Muscle of leg (tissue), 11 donors: ENCODE results near the gene MORN4. TPM values are rescaled to one million over a fixed set of nuclear protein-coding genes. Genes with fewer than 3 reads are reported as not detected.

Experiments used
- DNase-seq: peaks from one replicate; pipeline ENCODE4 v3.0.0; 2013
- H3K27ac ChIP-seq: one replicate; pipeline ENCODE4 v1.5.1; 2013; ENCODE audit warnings: mild to moderate bottlenecking, low read length, control low read depth
- H3K27me3 ChIP-seq: one replicate; pipeline ENCODE4 v1.6.1; 2013; ENCODE audit warnings: low read length; ENCODE audit not compliant: control insufficient read depth, insufficient read depth
- H3K36me3 ChIP-seq: one replicate; pipeline ENCODE4 v1.6.1; 2013; ENCODE audit warnings: low read length; ENCODE audit not compliant: control insufficient read depth, insufficient read depth
- H3K4me1 ChIP-seq: one replicate; pipeline ENCODE4 v1.6.1; 2013; ENCODE audit warnings: low read length; ENCODE audit not compliant: control insufficient read depth, insufficient read depth
- H3K4me3 ChIP-seq: one replicate; pipeline ENCODE4 v1.5.1; 2013; ENCODE audit warnings: low read length, control low read depth
- H3K9me3 ChIP-seq: replicated peaks from 2 replicates; pipeline ENCODE4 v1.6.1; 2013; ENCODE audit warnings: low read depth, low read length; ENCODE audit not compliant: control insufficient read depth
- WGBS: methylation state at CpG from one replicate; pipeline ENCODE4 v1.1.5; 2013; ENCODE audit warnings: missing lambda C conversion rate; ENCODE audit not compliant: insufficient coverage; 5-methylcytosine and 5-hydroxymethylcytosine counted together
- polyA plus RNA-seq, 8 donors: library from polyadenylated mRNA; unstranded; fragments of 120-200 nt; gene quantifications; one replicate each; pipeline versions ENCODE4 v1.2.1 to v1.2.3, GENCODE V29; 2013; ENCODE audit warnings: inconsistent platforms in 1 of 8, low replicate concordance in 1 of 8; ENCODE audit not compliant: insufficient read length in 8 of 8, insufficient read depth in 1 of 8
- total RNA-seq: library from RNA; stranded (reverse); fragments of 120-200 nt; gene quantifications from one replicate; pipeline ENCODE4 v1.2.4, GENCODE V29; 2013

MORN4 gene
- total and polyA plus RNA-seq, 9 donors: 3.8 to 7.6 (median 4.9) TPM

DNA sequence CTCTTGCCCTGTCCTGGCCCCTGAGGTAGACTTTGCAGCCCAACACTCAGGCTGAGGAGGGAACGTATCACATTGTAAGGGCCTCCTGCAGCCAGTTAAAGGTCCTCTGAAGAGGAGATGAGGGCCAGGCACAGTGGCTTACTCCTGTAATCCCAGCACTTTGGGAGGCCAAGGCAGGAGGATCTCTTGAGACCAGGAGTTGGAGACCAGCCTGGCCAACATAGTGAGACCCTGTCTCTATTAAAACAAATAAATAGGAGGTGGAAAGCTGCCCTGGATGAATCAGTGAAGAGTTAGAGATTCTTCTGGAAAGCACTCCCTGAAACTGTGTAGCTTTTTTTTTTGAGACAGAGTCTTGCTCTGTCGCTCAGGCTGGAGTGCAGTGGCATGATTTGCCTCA, 46.1 kb downstream of the MORN4 start:
- Histone ChIP-seq H3K27me3 (no peaks in the 10 kb centered on the region), H3K27ac (no peak overlapping the region), H3K4me1 (peaks cover 20% of the 10 kb centered on the region), H3K36me3 (no peaks in the 10 kb centered on the region), H3K4me3 (no peak overlapping the region), H3K9me3 (no peaks in the 10 kb centered on the region)
- WGBS: 75% methylated on average over 1 of the region's 2 CpGs
- DNase-seq: no peak

DNA sequence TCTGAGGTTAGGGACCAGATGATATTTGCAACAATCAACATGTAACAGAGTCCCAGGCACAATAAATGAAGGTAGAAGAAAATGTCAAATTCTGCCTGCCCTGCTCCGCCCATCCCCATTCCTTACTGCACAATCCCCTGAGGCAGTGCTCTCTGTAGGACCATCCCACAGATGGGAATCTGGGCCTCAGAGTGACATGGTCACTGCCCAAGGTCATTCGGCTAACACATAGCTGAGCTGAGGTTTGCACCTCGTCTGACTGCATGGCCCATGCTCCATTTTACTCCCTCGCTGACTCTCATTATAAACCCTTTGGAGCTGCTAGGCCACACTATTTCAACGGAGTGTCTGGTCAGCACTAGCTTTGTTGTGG, 47.9 kb downstream of the MORN4 start:
- no peak for DNase-seq
- H3K27me3 ChIP-seq: no peaks in the 10 kb centered on the region
- H3K4me1 ChIP-seq: peaks cover 15% of the 10 kb centered on the region
- no peak overlapping the region for H3K27ac ChIP-seq
- no peaks in the 10 kb centered on the region for H3K9me3 ChIP-seq
- H3K4me3 ChIP-seq: no peak overlapping the region
- 89% methylated on average over 3 of the region's 5 CpGs for WGBS
- no peaks in the 10 kb centered on the region for H3K36me3 ChIP-seq

DNA sequence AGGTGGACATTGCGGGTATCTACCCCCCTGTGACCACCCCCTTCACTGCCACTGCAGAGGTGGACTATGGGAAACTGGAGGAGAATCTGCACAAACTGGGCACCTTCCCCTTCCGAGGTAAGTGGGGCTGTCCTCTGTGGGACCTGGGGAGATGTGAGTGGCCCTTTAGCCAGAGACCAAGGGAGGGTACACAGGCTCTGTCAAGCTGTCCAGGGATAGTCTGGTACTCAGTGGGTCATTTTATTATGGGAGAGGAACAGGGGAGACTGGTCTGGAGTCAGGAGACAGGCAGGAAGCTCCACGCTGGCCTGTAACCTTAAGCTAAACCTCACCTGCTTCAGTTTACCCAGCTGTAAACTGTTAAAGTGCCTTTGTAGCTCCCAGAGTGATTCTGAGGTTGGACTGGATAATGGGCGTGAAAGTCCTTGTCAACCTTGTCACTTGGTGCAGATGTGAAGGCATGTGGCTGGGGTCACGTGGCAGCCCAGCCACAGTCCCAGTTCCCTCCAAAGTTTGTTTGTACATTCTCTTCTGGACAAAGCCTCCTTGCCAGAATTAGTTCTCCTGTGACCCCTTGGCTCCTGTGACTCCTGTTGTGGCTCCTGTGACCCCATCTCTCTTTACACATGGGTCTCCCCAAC, 48.4 kb downstream of the MORN4 start:
- Histone ChIP-seq H3K27ac (no peak overlapping the region), H3K27me3 (no peaks in the 10 kb centered on the region), H3K4me3 (no peak overlapping the region)

DNA sequence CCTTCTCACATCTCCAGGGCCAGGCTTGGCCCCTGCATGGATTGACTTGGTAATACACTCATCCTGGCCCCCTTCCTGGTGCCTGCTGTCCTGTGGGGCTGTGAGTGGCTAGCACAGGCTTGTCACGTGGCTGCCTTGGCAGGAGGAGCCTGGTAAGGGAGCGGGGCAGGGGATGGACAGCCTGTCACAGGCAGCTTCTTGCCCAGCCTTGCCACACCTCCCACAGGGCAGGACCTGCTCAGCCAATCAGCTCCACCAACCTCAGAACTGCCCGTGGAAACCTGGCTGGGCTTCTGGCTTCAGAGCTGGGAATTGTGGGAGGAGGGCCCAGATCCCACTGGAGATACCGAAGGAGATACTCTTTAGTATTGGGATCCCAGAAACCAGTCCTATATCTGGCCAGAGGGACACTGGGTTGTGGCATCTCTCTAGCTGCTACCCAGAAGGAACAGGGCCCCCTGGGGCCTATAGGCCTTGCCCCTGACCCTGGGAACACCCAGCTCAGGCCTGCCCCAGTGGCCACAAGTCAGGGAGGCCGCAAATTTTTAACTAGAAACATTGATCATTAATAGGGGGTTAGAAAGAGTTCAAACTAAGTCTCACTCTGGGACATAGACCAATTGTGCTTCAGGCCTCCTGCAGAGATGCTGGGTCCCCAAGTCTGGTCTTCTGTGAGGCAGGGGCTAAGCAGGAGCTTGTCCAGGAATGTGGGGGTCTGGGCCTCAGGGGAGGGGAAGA, 49.1 kb downstream of the MORN4 start, which contains the start of gene HOGA1:
HOGA1 (plus strand) TSS at position 330 of the 738 bp plus-strand sequence; CDS start at position 645, 315 bp downstream.
- H3K4me1 ChIP-seq: peaks cover 14% of the 10 kb centered on the region
- no peaks in the 10 kb centered on the region for H3K9me3 ChIP-seq
- H3K36me3 ChIP-seq: no peaks in the 10 kb centered on the region
- WGBS: 33% methylated on average over 1 of the region's 5 CpGs
- DNase-seq: peak; percentile 81
- H3K4me3 ChIP-seq: no peak within 1 kb of the TSS
- no peaks in the 10 kb centered on the region for H3K27me3 ChIP-seq
- H3K27ac ChIP-seq: peak within 1 kb of the TSS; percentile 6

More for the DNA sequence above, 48.4 kb downstream of the MORN4 start:
- Histone ChIP-seq H3K9me3 (no peaks in the 10 kb centered on the region), H3K4me1 (peaks cover 15% of the 10 kb centered on the region), H3K36me3 (no peaks in the 10 kb centered on the region)
- no peak for DNase-seq
- WGBS: 77% methylated on average over 3 of the region's 5 CpGs

DNA sequence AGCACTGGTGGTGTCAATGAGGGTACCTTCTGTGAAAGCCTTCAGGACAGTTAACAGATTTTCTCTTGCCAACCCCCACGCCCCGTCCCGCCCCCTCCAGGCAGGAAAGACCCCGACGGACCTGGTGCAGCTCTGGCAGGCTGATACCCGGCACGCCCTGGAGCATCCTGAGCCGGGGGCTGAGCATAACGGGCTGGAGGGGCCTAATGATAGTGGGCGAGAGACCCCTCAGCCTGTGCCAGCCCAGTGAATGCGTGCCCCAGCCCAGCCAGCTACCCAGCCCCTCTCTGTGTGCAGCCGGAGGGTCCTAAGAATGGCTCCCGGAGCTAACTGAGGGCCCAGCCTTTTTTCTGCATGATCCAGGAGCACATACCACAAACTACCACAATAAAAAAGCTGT, 49.8 kb downstream of the MORN4 start:
- no peak overlapping the region for H3K4me3 ChIP-seq
- H3K27ac ChIP-seq: no peak overlapping the region
- no peaks in the 10 kb centered on the region for H3K36me3 ChIP-seq
- no peak for DNase-seq
- peaks cover 11% of the 10 kb centered on the region for H3K4me1 ChIP-seq
- H3K9me3 ChIP-seq: no peaks in the 10 kb centered on the region
- 89% methylated on average over 12 of the region's 13 CpGs for WGBS
- peaks cover 3% of the 10 kb centered on the region for H3K27me3 ChIP-seq

DNA sequence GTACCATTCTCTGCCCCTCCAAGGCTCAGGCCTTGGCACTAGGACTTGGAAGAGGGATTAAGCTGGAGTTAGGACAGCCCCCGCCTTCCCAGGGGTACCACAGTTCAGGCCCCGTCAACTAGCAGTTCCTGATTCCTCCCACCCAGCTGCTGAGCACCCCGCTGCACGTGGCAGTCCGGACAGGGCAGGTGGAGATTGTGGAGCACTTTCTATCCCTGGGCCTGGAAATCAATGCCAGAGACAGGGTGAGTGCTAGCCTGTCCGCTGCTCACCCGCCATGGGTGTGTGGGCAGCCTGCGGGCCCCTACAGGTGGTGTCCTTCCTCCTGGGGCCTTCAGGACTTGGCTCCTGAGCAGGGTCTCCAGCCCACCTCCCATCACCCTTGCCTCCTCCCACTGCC, 51.1 kb downstream of the MORN4 start:
- H3K36me3 ChIP-seq: no peaks in the 10 kb centered on the region
- no peak overlapping the region for H3K27ac ChIP-seq
- no peak for DNase-seq
- no peaks in the 10 kb centered on the region for H3K9me3 ChIP-seq
- peaks cover 4% of the 10 kb centered on the region for H3K27me3 ChIP-seq
- 90% methylated on average over 4 of the region's 8 CpGs for WGBS
- peaks cover 11% of the 10 kb centered on the region for H3K4me1 ChIP-seq
- H3K4me3 ChIP-seq: no peak overlapping the region

DNA sequence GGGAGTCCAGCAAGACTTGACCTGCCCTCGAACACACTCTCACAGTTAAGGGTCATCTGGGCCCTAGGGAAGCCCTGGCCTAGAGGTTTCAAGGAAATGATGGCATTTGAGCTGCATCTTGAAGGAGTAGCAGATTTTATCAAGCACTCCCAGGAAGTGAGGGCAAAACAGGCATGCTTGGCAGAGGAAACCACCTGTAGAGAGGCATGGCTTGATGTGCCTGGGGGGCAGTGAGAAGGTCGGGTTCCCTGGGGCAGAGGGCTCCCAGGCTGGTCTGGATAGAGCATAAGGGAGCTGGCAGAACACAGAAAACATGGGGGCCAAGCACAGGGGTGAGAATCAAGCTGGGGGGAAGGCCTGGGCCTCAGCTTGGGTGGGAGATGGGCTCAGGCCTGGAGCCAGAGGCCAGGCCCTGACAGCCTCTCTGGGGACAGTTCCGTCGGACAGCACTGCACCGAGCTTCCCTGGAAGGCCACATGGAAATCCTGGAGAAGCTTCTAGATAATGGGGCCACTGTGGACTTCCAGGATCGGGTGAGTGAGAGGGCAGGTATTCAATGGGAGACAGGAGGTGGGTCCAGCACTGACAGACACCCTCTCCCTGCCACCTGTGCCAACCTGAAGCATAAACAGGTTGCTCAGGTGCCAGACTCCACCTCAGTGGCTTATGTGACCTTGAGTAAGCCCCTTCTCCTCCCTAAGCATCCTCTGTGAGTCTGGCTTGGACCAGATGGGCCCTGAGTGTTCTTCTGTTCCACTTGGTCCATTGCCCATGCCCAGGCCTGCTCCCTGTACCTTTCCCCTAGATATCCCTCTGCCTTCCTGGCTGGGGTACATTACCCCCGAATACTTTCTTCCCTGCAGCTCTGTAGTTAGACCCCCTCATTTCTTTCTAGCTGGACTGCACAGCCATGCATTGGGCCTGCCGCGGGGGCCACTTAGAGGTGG, 52.6 kb downstream of the MORN4 start:
- H3K4me1 ChIP-seq: peaks cover 11% of the 10 kb centered on the region
- H3K27ac ChIP-seq: no peak overlapping the region
- H3K27me3 ChIP-seq: peaks cover 4% of the 10 kb centered on the region
- DNase-seq: no peak
- H3K36me3 ChIP-seq: no peaks in the 10 kb centered on the region
- no peaks in the 10 kb centered on the region for H3K9me3 ChIP-seq
- 61% methylated on average over 5 of the region's 9 CpGs for WGBS
- no peak overlapping the region for H3K4me3 ChIP-seq

DNA sequence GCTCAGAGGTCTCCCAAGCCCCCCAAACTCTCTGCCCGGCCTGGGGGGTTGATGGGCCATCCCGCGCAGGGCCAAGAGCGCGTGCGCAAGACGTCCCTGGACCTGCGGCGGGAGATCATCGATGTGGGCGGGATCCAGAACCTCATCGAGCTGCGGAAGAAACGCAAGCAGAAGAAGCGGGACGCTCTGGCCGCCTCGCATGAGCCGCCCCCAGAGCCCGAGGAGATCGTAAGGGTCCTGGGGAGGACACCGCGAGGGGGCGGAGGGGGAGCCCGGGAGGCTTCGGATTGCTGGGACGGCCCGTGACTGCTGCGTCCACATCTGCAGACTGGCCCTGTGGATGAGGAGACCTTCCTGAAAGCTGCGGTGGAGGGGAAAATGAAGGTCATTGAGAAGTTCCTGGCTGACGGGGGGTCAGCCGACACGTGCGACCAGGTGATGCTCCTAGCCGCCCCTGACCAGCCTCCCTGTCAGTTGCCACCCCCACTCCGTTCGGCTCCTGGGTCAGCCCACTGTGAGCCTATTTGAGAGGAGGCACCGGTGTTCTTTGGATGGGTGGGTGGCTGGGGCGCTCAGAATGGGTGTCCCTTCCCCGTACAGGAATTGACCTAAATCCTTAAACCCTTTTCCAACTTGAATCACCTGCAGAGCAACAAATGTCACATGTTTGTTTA, 55.0 kb downstream of the MORN4 start:
- Histone ChIP-seq H3K9me3 (no peaks in the 10 kb centered on the region), H3K4me3 (no peak overlapping the region), H3K36me3 (no peaks in the 10 kb centered on the region), H3K27ac (no peak overlapping the region), H3K4me1 (peaks cover 14% of the 10 kb centered on the region), H3K27me3 (peaks cover 4% of the 10 kb centered on the region)
- no peak for DNase-seq
- WGBS: 57% methylated on average over 34 of the region's 40 CpGs

DNA sequence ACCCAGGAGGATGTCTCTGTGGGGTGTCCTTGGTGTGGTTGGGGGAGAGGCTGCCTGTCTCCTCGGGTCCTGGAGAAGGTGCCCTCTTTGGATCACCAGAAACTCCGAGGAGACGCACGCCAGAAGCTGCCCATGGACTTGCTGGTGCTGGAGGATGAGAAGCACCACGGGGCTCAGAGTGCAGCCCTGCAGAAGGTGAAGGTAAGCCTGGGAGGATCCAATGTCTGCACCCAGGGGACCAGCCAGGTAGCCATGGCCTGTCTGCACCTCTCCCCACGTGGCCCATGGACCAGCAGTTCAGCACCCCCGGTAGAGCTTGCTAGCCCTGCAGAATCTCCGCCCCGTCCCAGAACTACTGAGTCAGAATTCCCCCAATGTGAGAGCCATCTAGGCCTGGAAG, 55.6 kb downstream of the MORN4 start:
- peaks cover 18% of the 10 kb centered on the region for H3K4me1 ChIP-seq
- DNase-seq: no peak
- H3K27me3 ChIP-seq: peaks cover 4% of the 10 kb centered on the region
- no peak overlapping the region for H3K4me3 ChIP-seq
- H3K9me3 ChIP-seq: no peaks in the 10 kb centered on the region
- no peaks in the 10 kb centered on the region for H3K36me3 ChIP-seq
- no peak overlapping the region for H3K27ac ChIP-seq
- WGBS: 69% methylated on average over 5 of the region's 9 CpGs
